BLaER1 treated with 17β-estradiol and CSF1 and Interleukin-3, amounts not matched to agents 10 nM and 100 nM (cell line): ENCODE data around the gene SLC6A19.
A peak's percentile ranks its signal among the peaks of the same experiment; 100 is the strongest.

ENCODE experiments used
- H3K27ac ChIP-seq, 11 experiments: shearing (Covaris generic); formaldehyde crosslinking; 2 replicates each; pipeline ENCODE4 v1.8.1; 2022
- H3K27me3 ChIP-seq, 11 experiments: shearing (Covaris generic); formaldehyde crosslinking; 2 replicates each; pipeline ENCODE4 v1.8.1; 2022
- H3K36me3 ChIP-seq, 11 experiments: shearing (Covaris generic); formaldehyde crosslinking; 2 replicates each; pipeline ENCODE4 v1.8.1; 2022
- H3K4me1 ChIP-seq, 10 experiments: shearing (Covaris generic); formaldehyde crosslinking; 2 replicates each; pipeline ENCODE4 v1.8.1; 2022
- H3K4me2 ChIP-seq, 11 experiments: shearing (Covaris generic); formaldehyde crosslinking; 2 replicates each; pipeline ENCODE4 v1.8.1; 2022
- H3K4me3 ChIP-seq, 10 experiments: shearing (Covaris generic); formaldehyde crosslinking; 2 replicates each; pipeline ENCODE4 v1.8.1; 2022
- H3K9ac ChIP-seq, 11 experiments: shearing (Covaris generic); formaldehyde crosslinking; 2 replicates each; pipeline ENCODE4 v1.8.1; 2022
- H3K9me3 ChIP-seq, 11 experiments: shearing (Covaris generic); formaldehyde crosslinking; replicated peaks in 1 of 11; 2 replicates each; pipeline ENCODE4 v1.8.1; 2022
- H4K20me1 ChIP-seq, 11 experiments: shearing (Covaris generic); formaldehyde crosslinking; 2 replicates each; pipeline ENCODE4 v1.8.1; 2022
- Cebpa-rat ChIP-seq, 11 experiments: shearing (Covaris generic); IDR thresholded peaks; 2 replicates each; pipeline ENCODE4 v1.8.1; 2022

SLC6A19 gene

GRCh38 chr5:1158647-1159340 is 42.6 kb upstream of the SLC6A19 start:
- Histone ChIP-seq H3K27ac (no peak overlapping the region), H3K27me3 (peaks cover 39 to 61% (median 56%) of the 10 kb centered on the region in 11 experiments), H3K4me1 (peaks cover 5 to 42% (median 35%) of the 10 kb centered on the region in 10 experiments; a peak in 19 of 20 replicates), H3K9me3 (peaks cover 9 to 12% (median 10%) of the 10 kb centered on the region in 11 experiments; a peak in 21 of 22 replicates), H3K9ac (no peak overlapping the region), H3K4me3 (no peak overlapping the region), H4K20me1 (peaks cover 0 to 58% (median 0%) of the 10 kb centered on the region in 11 experiments; a peak in 8 of 22 replicates), H3K36me3 (no peaks in the 10 kb centered on the region), H3K4me2 (no peak overlapping the region)
- no peak for TF ChIP-seq Cebpa-rat (IDR thresholded peaks at IDR 0.05)

DNA sequence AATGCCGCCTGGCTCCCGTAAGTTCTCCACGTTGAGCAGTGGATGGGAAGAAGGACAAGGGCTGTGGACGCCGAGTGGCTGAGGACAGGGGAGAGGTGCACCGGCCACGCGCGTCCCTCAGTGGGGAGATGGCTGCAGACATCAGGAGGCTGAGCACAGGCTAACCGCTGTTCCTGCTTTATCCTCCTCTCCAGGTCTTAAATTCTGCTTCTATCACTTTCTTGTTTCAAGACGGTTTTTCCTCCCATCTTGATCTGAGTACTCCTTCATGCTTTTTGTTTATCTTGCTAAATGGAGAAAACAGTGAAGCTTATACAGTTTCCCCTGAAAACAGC is 42.1 kb upstream of the SLC6A19 start:
- Histone ChIP-seq H3K36me3 (no peaks in the 10 kb centered on the region), H3K27me3 (peaks cover 34 to 56% (median 51%) of the 10 kb centered on the region in 11 experiments), H3K27ac (no peak overlapping the region), H3K9ac (no peak overlapping the region), H3K4me2 (no peak overlapping the region), H3K4me3 (no peak overlapping the region), H3K9me3 (peaks cover 9 to 12% (median 10%) of the 10 kb centered on the region in 11 experiments; a peak in 21 of 22 replicates), H4K20me1 (peaks cover 0 to 62% (median 0%) of the 10 kb centered on the region in 11 experiments; a peak in 7 of 22 replicates), H3K4me1 (peaks cover 4 to 37% (median 30%) of the 10 kb centered on the region in 10 experiments; a peak in 15 of 20 replicates)
- TF ChIP-seq Cebpa-rat (IDR thresholded peaks at IDR 0.05): no peak

DNA sequence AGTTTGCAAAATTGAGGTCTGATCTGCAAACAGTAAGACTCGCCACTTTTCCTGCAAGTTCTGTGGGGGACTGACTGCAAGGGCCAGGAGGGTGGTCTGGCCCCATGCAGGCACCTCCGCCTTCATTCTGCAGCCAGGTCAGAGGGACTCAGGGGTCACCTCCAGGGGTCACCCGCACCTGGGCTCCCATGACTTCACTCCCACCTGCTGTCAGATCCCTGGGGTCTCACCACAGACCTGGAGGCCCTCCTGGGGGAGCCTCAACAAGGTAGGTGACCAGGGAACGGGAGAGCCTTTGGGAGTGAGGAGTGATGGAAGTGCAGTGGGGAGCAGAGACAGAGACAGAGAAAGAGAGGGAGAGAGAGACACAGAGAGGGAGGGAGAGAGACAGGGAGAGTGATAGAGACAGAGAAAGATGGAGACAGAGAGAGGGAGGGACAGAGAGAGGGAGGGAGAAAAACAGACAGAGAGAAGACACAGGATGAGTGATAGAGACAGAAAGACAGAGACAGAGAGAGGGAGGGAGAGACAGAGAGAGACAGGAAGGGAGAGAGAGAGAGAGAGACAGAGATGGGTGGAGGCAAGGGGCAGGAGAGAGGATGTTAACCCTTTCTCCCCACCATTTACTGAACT is 41.5 kb upstream of the SLC6A19 start:
- H3K27me3 ChIP-seq: peaks cover 28 to 50% (median 45%) of the 10 kb centered on the region in 11 experiments

GRCh38 chr5:1161108-1161832 is 40.1 kb upstream of the SLC6A19 start:
- H3K27ac ChIP-seq: no peak overlapping the region
- H3K4me2 ChIP-seq: peak overlapping the region in 7 of 11 experiments; percentile 26 to 65 (median 49); a peak in 14 of 22 replicates
- H4K20me1 ChIP-seq: peaks cover 0 to 61% (median 0%) of the 10 kb centered on the region in 11 experiments; a peak in 7 of 22 replicates
- H3K9ac ChIP-seq: no peak overlapping the region
- no peak for TF ChIP-seq Cebpa-rat (IDR thresholded peaks at IDR 0.05)
- H3K4me1 ChIP-seq: peaks cover 0 to 27% (median 22%) of the 10 kb centered on the region in 10 experiments; a peak in 15 of 20 replicates
- H3K27me3 ChIP-seq: peaks cover 14 to 36% (median 32%) of the 10 kb centered on the region in 11 experiments
- no peaks in the 10 kb centered on the region for H3K36me3 ChIP-seq
- peaks cover 6 to 9% (median 7%) of the 10 kb centered on the region in 11 experiments; a peak in 21 of 22 replicates for H3K9me3 ChIP-seq
- H3K4me3 ChIP-seq: no peak overlapping the region

More for the DNA sequence above, 41.5 kb upstream of the SLC6A19 start:
- peaks cover 0 to 57% (median 0%) of the 10 kb centered on the region in 11 experiments; a peak in 7 of 22 replicates for H4K20me1 ChIP-seq
- TF ChIP-seq Cebpa-rat (IDR thresholded peaks at IDR 0.05): no peak
- H3K9me3 ChIP-seq: peaks cover 9 to 12% (median 10%) of the 10 kb centered on the region in 11 experiments; a peak in 21 of 22 replicates
- H3K4me2 ChIP-seq: no peak overlapping the region
- H3K36me3 ChIP-seq: no peaks in the 10 kb centered on the region
- no peak overlapping the region for H3K4me3 ChIP-seq
- no peak overlapping the region for H3K27ac ChIP-seq
- no peak overlapping the region for H3K9ac ChIP-seq
- H3K4me1 ChIP-seq: peaks cover 4 to 32% (median 25%) of the 10 kb centered on the region in 10 experiments; a peak in 15 of 20 replicates

DNA sequence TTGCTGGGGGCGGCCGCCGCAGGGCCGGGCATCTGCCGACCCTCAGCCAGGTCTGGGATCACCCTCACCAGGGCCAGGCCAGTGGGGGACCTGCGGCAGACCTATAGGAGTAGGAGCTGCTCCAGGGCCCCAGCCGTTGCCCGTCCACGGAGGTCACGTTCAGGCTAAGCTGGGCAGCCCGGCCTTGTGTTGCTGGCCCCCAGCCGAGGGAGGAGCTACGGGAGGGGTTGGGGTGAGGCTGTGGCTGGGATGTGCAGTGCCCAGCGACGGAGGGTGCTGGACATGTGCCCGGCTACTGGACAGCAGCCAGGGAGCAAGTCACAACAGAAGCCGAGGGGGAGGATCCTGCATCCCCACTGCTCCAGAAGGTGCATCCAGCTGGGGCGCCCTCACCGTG is 39.6 kb upstream of the SLC6A19 start:
- no peak overlapping the region for H3K27ac ChIP-seq
- no peak for TF ChIP-seq Cebpa-rat (IDR thresholded peaks at IDR 0.05)
- H3K9me3 ChIP-seq: peaks cover under 1 to 3% (median 1%) of the 10 kb centered on the region in 11 experiments; a peak in 20 of 22 replicates
- H3K36me3 ChIP-seq: no peaks in the 10 kb centered on the region
- peak overlapping the region in 7 of 11 experiments; percentile 26 to 65 (median 49); a peak in 13 of 22 replicates for H3K4me2 ChIP-seq
- peaks cover 9 to 31% (median 26%) of the 10 kb centered on the region in 11 experiments for H3K27me3 ChIP-seq
- no peak overlapping the region for H3K9ac ChIP-seq
- H4K20me1 ChIP-seq: peaks cover 0 to 57% (median 0%) of the 10 kb centered on the region in 11 experiments; a peak in 7 of 22 replicates
- H3K4me3 ChIP-seq: no peak overlapping the region
- peaks cover 0 to 30% (median 22%) of the 10 kb centered on the region in 10 experiments; a peak in 15 of 20 replicates for H3K4me1 ChIP-seq

DNA sequence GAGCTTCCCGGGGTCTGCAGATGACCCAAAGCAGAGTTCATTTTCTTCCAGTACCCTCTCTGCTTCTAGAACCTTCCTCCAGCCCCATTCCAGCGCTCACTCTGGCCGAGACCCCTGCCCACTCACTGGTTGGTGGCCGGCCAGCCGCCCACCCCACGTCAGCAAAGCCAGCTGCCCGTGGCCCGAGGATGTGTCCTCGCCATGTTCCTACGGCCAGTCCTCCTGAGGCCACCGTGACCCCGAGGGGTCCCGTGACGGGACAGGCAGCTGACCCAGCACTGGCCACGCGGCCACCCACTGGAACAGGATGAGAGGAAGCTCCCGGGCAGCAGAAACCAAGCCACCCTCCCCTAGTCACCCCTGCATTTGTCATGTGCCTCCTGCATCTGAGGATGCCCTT is 39.1 kb upstream of the SLC6A19 start:
- Histone ChIP-seq H4K20me1 (peaks cover 0 to 57% (median 0%) of the 10 kb centered on the region in 11 experiments; a peak in 6 of 22 replicates), H3K36me3 (no peaks in the 10 kb centered on the region), H3K9ac (no peak overlapping the region), H3K4me2 (peak overlapping the region in 9 of 11 experiments; percentile 22 to 65 (median 34); a peak in 12 of 22 replicates), H3K4me3 (no peak overlapping the region), H3K27ac (no peak overlapping the region), H3K9me3 (no peaks in the 10 kb centered on the region), H3K27me3 (peaks cover 4 to 26% (median 21%) of the 10 kb centered on the region in 11 experiments), H3K4me1 (peaks cover 1 to 35% (median 25%) of the 10 kb centered on the region in 10 experiments; a peak in 18 of 20 replicates)
- TF ChIP-seq Cebpa-rat (IDR thresholded peaks at IDR 0.05): no peak

- peaks cover 0 to 22% (median 19%) of the 10 kb centered on the region in 11 experiments; a peak in 20 of 22 replicates for H3K27me3 ChIP-seq
- peak overlapping the region in 8 of 11 experiments; percentile 22 to 65 (median 42); a peak in 11 of 22 replicates for H3K4me2 ChIP-seq
- no peak overlapping the region for H3K4me3 ChIP-seq
- H3K27ac ChIP-seq: no peak overlapping the region
- no peak overlapping the region for H3K9ac ChIP-seq
- no peak for TF ChIP-seq Cebpa-rat (IDR thresholded peaks at IDR 0.05)
- no peaks in the 10 kb centered on the region for H3K36me3 ChIP-seq
- H4K20me1 ChIP-seq: peaks cover 0 to 57% (median 0%) of the 10 kb centered on the region in 11 experiments; a peak in 6 of 22 replicates
- peaks cover 6 to 40% (median 29%) of the 10 kb centered on the region in 10 experiments for H3K4me1 ChIP-seq
- H3K9me3 ChIP-seq: no peaks in the 10 kb centered on the region
These were observed 38.6 kb upstream of the SLC6A19 start for GRCh38 chr5:1162751-1163150.

DNA sequence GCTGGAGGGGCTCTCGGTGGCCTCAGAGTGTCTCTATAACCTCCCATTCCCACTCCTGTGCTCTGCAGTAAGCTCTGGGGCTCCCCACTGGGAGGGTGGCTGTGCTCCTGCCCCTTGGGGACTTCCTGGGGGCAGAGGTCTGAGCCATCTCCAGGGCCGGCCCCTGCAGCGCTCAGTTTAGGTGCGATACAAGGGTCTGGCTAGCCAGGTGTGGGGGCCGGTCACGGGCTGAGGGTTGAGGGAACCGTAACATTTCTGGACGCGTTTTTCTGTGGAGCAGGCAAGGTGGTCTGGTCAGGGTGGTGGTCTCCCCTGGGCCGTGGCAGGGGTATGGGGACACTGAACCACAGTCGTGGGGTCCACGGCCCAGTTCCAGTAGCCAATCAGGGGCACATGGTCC is 38.0 kb upstream of the SLC6A19 start:
- H3K4me1 ChIP-seq: peaks cover 12 to 46% (median 35%) of the 10 kb centered on the region in 10 experiments
- H3K9ac ChIP-seq: no peak overlapping the region
- no peak overlapping the region for H3K27ac ChIP-seq
- H3K27me3 ChIP-seq: peaks cover 0 to 19% (median 15%) of the 10 kb centered on the region in 11 experiments; a peak in 20 of 22 replicates
- H3K9me3 ChIP-seq: no peaks in the 10 kb centered on the region
- peaks cover 0 to 56% (median 0%) of the 10 kb centered on the region in 11 experiments; a peak in 5 of 22 replicates for H4K20me1 ChIP-seq
- H3K36me3 ChIP-seq: no peaks in the 10 kb centered on the region
- no peak overlapping the region for H3K4me3 ChIP-seq
- peak overlapping the region in 5 of 11 experiments; percentile 22 to 65 (median 51); a peak in 6 of 22 replicates for H3K4me2 ChIP-seq
- no peak for TF ChIP-seq Cebpa-rat (IDR thresholded peaks at IDR 0.05)
